Measurements from ENCODE around the gene WDR93. TPM values are rescaled to one million over a fixed set of nuclear protein-coding genes. Genes with fewer than 3 reads are reported as not detected.

Gene WDR93
- total RNA-seq, 1 donor from 2014 or later: not detected

- no peak overlapping the region for H3K4me3 ChIP-seq
- peaks cover 12% of the 10 kb centered on the region for H3K4me1 ChIP-seq
- H3K27me3 ChIP-seq: no peaks in the 10 kb centered on the region
- H3K36me3 ChIP-seq: no peaks in the 10 kb centered on the region
- TF ChIP-seq POLR2A (IDR thresholded peaks at IDR 0.05) (no peak), POLR2AphosphoS5 (IDR thresholded peaks at IDR 0.05; ENCODE audit: insufficient read depth in 1 of 2, low read depth in 1 of 2) (no peak)
- TF ChIP-seq, protein P1, sequence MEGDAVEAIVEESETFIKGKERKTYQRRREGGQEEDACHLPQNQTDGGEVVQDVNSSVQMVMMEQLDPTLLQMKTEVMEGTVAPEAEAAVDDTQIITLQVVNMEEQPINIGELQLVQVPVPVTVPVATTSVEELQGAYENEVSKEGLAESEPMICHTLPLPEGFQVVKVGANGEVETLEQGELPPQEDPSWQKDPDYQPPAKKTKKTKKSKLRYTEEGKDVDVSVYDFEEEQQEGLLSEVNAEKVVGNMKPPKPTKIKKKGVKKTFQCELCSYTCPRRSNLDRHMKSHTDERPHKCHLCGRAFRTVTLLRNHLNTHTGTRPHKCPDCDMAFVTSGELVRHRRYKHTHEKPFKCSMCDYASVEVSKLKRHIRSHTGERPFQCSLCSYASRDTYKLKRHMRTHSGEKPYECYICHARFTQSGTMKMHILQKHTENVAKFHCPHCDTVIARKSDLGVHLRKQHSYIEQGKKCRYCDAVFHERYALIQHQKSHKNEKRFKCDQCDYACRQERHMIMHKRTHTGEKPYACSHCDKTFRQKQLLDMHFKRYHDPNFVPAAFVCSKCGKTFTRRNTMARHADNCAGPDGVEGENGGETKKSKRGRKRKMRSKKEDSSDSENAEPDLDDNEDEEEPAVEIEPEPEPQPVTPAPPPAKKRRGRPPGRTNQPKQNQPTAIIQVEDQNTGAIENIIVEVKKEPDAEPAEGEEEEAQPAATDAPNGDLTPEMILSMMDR (IDR thresholded peaks at IDR 0.05): no peak
- H3K27ac ChIP-seq: no peak overlapping the region
- DNase-seq (ENCODE audit: extremely low spot score in 2 of 2): no peak
- intact Hi-C loops (cut with DNase I): no loop called here
- no peaks in the 10 kb centered on the region for H3K9me3 ChIP-seq
Observed at GRCh38 chr15:89746386-89746780, 55.8 kb downstream of the WDR93 start.

- intact Hi-C loops (cut with DNase I): no loop called here
- DNase-seq (ENCODE audit: extremely low spot score in 2 of 2): no peak
- Histone ChIP-seq H3K36me3 (no peaks in the 10 kb centered on the region), H3K4me3 (no peak overlapping the region), H3K27ac (no peak overlapping the region), H3K9me3 (no peaks in the 10 kb centered on the region), H3K27me3 (no peaks in the 10 kb centered on the region), H3K4me1 (peaks cover 15% of the 10 kb centered on the region)
- no peak for TF ChIP-seq POLR2AphosphoS5 (IDR thresholded peaks at IDR 0.05; ENCODE audit: insufficient read depth in 1 of 2, low read depth in 1 of 2)
- TF ChIP-seq POLR2A (IDR thresholded peaks at IDR 0.05): no peak
- TF ChIP-seq, protein P1 (IDR thresholded peaks at IDR 0.05): no peak
Observed at GRCh38 chr15:89747708-89748682, 57.4 kb downstream of the WDR93 start.

GRCh38 chr15:89749054-89749453, 58.4 kb downstream of the WDR93 start:
- H3K4me3 ChIP-seq: no peak overlapping the region
- intact Hi-C loops (cut with DNase I): no loop called here
- H3K27ac ChIP-seq: no peak overlapping the region
- no peaks in the 10 kb centered on the region for H3K36me3 ChIP-seq
- no peak for DNase-seq (ENCODE audit: extremely low spot score in 2 of 2)
- no peaks in the 10 kb centered on the region for H3K9me3 ChIP-seq
- H3K27me3 ChIP-seq: no peaks in the 10 kb centered on the region
- H3K4me1 ChIP-seq: peaks cover 15% of the 10 kb centered on the region
- TF ChIP-seq POLR2A (IDR thresholded peaks at IDR 0.05): no peak
- TF ChIP-seq, protein P1 (IDR thresholded peaks at IDR 0.05): no peak
- no peak for TF ChIP-seq POLR2AphosphoS5 (IDR thresholded peaks at IDR 0.05; ENCODE audit: insufficient read depth in 1 of 2, low read depth in 1 of 2)

DNA sequence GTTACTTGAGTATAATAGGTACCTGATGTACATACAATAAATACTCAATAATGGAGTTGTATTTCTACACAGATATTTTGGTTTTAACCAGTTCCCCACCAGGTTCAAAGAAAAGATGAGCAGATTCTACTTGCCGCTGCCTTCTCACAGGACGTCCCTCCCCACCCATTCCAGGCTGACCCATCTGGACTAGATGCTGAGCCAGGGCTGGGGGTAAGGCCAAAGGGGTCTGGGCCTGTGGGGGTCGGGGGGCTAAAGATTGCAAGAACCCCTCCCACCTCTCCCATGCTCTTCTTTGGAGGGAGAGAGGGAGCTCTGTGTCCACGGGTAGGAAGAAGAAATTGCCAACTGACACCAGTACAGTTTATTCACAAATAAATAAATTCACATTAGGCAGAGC, 58.9 kb downstream of the WDR93 start:
- no peak overlapping the region for H3K27ac ChIP-seq
- TF ChIP-seq, protein P1 (IDR thresholded peaks at IDR 0.05): no peak
- TF ChIP-seq POLR2A (IDR thresholded peaks at IDR 0.05) (no peak), POLR2AphosphoS5 (IDR thresholded peaks at IDR 0.05; ENCODE audit: insufficient read depth in 1 of 2, low read depth in 1 of 2) (no peak)
- no peak overlapping the region for H3K4me3 ChIP-seq

More for the DNA sequence above, 58.9 kb downstream of the WDR93 start:
- peaks cover 15% of the 10 kb centered on the region for H3K4me1 ChIP-seq
- H3K27me3 ChIP-seq: no peaks in the 10 kb centered on the region
- no peaks in the 10 kb centered on the region for H3K36me3 ChIP-seq
- intact Hi-C loops (cut with DNase I): no loop called here
- no peaks in the 10 kb centered on the region for H3K9me3 ChIP-seq
- no peak for DNase-seq (ENCODE audit: extremely low spot score in 2 of 2)

Data from vagina (tissue), 2 donors.